GM10266 (cell line): ENCODE results near the gene TSPAN31.
A peak's percentile ranks its signal among the peaks of the same experiment; 100 is the strongest.
"Not testable (repeated sequence)": the region's sequence is repeated elsewhere in the genome, so short reads cannot be mapped to it uniquely, and the experiment has no call there.

Experiments
- DNase-seq: peaks from one replicate; pipeline ENCODE4 v3.0.0; 2012; ENCODE audit errors: extremely low spot score
- TF ChIP-seq, protein P1 (sequence below): IDR thresholded peaks from 2 replicates; pipeline ENCODE4 v1.5.1; 2012; ENCODE audit warnings: mild to moderate bottlenecking, low read depth; ENCODE audit not compliant: control insufficient read depth, insufficient read depth; ENCODE audit errors: missing control alignments

The TSPAN31 gene

DNA sequence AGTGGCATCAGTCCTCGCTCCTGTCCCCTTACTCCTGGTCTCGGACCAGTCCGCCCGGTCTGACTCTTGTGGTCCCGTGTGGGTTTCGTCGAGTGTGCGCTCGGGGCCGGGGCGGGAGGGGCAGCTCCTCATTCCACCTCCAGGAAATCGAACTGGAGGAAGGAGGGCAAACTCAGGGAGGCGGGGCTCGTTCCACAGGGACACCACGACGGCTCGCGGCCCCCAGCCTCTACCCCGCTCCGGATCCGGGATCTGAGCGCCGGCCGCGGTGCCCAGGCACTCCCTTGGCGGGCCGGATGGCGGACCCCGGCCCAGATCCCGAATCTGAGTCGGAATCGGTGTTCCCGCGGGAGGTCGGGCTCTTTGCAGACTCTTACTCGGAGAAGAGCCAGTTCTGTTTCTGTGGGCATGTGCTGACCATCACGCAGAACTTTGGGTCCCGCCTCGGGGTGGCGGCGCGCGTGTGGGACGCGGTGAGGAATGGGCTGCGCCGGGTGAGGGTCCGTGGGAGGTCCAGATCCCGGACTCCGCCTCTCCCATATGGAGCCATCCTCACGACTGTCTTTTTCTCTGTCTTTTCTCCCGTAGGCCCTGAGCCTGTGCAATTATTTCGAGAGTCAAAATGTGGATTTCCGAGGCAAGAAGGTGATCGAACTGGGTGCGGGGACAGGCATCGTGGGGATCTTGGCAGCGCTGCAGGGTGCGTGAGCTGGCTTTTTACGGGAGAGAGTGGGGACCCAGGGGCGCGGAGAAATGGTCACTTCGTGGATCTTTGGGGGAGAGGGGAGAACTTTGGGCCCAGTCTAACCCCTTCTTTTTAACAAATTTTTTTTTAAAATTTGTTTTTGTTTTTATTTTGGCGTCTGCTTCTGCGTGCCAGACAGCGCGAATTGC is 27.8 kb downstream of the TSPAN31 start, which contains the start of gene EEF1AKMT3:
EEF1AKMT3 (plus strand) TSS at position 186 of the 894 bp plus-strand sequence; CDS start at position 297, 111 bp downstream.
- no peak for DNase-seq
- TF ChIP-seq, protein P1, sequence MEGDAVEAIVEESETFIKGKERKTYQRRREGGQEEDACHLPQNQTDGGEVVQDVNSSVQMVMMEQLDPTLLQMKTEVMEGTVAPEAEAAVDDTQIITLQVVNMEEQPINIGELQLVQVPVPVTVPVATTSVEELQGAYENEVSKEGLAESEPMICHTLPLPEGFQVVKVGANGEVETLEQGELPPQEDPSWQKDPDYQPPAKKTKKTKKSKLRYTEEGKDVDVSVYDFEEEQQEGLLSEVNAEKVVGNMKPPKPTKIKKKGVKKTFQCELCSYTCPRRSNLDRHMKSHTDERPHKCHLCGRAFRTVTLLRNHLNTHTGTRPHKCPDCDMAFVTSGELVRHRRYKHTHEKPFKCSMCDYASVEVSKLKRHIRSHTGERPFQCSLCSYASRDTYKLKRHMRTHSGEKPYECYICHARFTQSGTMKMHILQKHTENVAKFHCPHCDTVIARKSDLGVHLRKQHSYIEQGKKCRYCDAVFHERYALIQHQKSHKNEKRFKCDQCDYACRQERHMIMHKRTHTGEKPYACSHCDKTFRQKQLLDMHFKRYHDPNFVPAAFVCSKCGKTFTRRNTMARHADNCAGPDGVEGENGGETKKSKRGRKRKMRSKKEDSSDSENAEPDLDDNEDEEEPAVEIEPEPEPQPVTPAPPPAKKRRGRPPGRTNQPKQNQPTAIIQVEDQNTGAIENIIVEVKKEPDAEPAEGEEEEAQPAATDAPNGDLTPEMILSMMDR, result no peak

DNA sequence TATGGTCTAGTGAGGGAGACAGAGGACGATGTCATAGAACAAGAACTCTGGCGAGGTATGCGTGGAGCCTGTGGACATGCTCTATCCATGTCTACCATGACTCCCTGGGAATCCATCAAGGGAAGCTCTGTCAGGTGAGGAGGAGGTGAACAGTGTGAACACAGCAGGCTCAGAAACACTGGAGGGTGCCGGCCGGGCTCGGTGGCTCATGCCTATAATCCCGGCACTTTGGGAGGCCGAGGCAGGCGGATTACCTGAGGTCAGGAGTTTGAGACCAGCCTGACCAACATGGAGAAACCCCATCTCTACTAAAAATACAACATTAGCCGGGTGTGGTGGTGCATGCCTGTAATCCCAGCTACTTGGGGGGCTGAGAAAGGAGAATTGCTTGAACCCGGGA is 29.8 kb downstream of the TSPAN31 start:
- DNase-seq, result not testable (repeated sequence)

DNA sequence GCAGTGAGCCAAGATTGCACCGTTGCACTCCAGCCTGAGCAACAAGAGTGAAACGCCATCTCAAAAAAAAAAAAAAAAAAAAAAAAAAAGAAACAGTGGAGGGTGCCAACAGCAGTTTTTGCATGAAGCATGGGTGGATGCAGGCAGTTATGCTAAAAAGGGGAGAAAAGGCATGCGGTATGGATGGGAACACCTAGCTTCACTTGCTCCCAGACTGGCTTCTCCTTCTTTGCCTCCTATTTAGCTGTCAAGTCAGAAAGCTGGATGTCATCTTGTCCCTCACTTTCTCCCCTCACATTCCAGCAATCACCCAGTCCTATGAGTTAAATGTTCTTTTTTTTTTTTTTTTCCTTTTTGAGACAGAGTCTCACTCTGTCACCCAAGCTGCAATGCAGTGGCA is 30.2 kb downstream of the TSPAN31 start:
- TF ChIP-seq, protein P1, result no peak
- no peak for DNase-seq

DNA sequence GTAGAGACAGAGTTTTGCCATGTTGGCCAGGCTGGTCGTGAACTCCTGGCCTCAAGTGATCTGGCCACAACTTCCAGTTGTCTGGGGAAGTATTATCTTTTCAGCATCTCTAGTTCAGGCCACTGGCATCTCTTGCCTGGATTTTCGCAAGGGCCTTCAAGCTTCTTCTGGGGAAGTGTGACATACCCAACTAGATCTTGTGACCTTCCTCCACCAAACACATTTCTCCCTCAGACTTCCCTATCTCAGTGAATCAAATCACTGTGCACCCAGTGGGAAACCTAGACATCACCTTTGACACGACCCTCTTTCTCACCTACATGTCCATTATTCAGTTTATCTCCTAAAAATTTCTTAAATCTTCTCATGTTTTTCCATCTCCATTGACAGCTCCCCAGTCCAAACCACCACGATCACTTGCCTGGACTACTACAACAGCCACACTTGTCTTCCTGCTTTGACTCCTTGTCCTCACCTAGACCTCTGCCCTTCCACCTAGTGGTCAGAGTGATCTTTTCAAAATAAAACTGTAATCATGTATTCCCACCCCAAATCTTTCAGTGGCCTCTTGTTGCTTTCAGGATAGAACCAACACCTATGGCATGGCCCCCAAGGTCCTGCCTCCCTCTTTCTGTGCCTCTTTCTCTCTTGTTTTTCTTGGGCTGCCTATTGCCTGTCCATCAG is 30.9 kb downstream of the TSPAN31 start:
- TF ChIP-seq, protein P1, result peak; percentile 15
- DNase-seq, result no peak

DNA sequence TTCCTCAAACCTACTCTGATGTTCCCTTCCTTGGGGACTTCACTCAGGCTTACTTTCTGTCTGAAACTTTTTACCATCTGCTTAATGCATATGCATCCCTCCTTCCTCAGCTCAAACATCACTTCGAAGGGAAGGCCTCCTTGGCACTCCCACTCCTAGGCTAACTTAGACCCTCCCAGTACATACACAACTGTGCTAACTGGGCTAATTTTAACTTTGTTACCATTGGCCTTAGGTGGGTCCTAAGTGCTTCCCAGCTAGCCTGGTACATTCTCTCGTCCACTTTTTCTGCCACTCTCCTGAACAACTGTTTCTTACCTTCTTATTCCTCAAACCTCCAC is 31.4 kb downstream of the TSPAN31 start:
- DNase-seq, result no peak
- TF ChIP-seq, protein P1, result no peak

DNA sequence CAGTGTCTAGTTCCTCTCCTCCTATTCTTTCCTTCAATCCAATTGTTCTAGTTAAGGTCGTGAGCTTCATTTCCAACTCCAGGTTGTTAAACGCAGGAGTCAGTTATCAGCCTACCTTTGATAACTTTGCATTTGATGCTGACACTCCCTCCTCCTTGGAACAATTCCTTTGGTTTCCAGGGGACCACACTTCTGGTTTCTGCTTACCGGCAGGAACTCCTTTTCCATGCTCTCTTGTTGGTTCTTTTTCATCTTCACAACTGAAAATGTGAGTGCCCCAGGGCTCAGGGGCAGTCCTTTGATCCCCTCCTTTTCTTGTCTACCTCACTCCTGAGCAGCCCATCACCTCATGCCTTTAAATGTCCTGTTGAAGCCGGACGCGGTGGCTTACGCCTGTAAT is 32.5 kb downstream of the TSPAN31 start:
- TF ChIP-seq, protein P1, result no peak
- DNase-seq, result no peak

DNA sequence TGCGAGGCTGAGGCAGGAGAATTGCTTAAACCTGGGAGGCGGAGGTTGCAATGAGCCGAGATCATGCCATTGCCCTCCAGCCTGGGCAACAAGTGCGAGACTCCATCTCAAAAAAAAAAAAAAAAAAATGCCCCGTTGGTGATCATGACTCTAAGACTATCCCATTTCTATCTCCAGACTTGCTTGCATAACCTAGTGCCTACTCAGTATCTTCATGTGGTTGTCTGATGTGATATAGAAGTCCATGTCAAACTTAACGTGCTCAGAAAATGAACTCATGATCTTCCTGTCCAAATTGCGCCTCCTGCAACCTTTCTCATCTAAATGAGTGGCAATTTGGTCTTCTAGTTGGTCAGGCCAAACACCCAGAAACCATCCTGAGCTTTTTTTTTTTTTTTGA is 33.1 kb downstream of the TSPAN31 start:
- TF ChIP-seq, protein P1, result no peak

More for the DNA sequence above, 33.1 kb downstream of the TSPAN31 start:
- DNase-seq, result no peak
